GM12864 (cell line): ENCODE measurements around the gene PCDHGA7.
"Not testable (repeated sequence)": the region's sequence is repeated elsewhere in the genome, so short reads cannot be mapped to it uniquely, and the experiment has no call there.

Experiments used
- DNase-seq: peaks from one replicate; pipeline ENCODE4 v3.0.0-alpha.2; 2011; ENCODE audit warnings: low read depth
- H3K4me3 ChIP-seq: 2 replicates; pipeline ENCODE4 v1.5.1; 2011; ENCODE audit warnings: mild to moderate bottlenecking, low read depth, low read length, control low read depth
- TF ChIP-seq, protein P1 (sequence below): IDR thresholded peaks from 2 replicates; pipeline ENCODE4 v1.5.1; 2011; ENCODE audit warnings: low read depth, mild to moderate bottlenecking, moderate library complexity, low read length, control low read depth, inconsistent platforms; ENCODE audit errors: missing control alignments

The PCDHGA7 gene

DNA sequence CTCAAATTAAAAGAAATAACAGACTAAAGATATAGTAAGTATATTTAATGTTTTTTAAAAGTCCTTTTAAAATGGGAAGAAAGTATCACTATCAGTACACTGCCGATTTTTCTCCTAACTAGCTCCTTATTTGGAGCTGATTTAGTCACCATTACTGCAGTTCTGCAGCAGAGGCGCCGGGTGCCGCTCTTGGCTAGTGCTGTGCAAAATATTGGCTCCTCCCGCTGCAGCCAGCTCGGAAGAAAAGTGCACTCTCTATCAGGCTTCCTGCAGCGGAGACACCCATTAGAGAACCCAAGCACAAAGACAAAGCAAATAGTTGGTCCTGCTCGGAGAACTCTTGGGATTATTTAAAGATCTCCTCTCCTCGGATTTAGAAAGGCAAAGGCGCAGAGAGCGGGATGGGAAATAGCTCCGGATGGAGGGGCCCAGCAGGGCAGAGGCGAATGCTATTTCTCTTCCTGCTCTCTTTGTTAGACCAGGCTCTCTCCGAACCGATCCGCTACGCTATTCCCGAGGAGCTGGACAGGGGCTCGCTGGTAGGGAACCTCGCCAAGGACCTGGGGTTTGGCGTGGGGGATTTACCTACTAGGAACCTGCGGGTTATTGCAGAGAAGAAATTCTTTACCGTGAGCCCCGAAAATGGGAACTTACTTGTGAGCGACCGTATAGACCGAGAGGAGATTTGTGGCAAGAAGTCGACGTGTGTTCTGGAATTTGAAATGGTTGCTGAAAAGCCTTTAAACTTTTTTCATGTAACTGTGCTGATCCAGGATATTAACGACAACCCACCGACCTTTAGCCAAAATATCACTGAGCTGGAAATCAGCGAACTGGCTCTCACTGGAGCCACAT, 12.3 kb upstream of the PCDHGA7 start, which contains the start of gene PCDHGB3:
PCDHGB3 (plus strand) TSS at position 249 of the 855 bp plus-strand sequence; CDS start at position 402, 153 bp downstream.
- H3K4me3 ChIP-seq, result peak within 1 kb of the TSS; percentile 58
- DNase-seq, result peak; percentile 60
- TF ChIP-seq, protein P1, sequence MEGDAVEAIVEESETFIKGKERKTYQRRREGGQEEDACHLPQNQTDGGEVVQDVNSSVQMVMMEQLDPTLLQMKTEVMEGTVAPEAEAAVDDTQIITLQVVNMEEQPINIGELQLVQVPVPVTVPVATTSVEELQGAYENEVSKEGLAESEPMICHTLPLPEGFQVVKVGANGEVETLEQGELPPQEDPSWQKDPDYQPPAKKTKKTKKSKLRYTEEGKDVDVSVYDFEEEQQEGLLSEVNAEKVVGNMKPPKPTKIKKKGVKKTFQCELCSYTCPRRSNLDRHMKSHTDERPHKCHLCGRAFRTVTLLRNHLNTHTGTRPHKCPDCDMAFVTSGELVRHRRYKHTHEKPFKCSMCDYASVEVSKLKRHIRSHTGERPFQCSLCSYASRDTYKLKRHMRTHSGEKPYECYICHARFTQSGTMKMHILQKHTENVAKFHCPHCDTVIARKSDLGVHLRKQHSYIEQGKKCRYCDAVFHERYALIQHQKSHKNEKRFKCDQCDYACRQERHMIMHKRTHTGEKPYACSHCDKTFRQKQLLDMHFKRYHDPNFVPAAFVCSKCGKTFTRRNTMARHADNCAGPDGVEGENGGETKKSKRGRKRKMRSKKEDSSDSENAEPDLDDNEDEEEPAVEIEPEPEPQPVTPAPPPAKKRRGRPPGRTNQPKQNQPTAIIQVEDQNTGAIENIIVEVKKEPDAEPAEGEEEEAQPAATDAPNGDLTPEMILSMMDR, result peak; percentile 72

DNA sequence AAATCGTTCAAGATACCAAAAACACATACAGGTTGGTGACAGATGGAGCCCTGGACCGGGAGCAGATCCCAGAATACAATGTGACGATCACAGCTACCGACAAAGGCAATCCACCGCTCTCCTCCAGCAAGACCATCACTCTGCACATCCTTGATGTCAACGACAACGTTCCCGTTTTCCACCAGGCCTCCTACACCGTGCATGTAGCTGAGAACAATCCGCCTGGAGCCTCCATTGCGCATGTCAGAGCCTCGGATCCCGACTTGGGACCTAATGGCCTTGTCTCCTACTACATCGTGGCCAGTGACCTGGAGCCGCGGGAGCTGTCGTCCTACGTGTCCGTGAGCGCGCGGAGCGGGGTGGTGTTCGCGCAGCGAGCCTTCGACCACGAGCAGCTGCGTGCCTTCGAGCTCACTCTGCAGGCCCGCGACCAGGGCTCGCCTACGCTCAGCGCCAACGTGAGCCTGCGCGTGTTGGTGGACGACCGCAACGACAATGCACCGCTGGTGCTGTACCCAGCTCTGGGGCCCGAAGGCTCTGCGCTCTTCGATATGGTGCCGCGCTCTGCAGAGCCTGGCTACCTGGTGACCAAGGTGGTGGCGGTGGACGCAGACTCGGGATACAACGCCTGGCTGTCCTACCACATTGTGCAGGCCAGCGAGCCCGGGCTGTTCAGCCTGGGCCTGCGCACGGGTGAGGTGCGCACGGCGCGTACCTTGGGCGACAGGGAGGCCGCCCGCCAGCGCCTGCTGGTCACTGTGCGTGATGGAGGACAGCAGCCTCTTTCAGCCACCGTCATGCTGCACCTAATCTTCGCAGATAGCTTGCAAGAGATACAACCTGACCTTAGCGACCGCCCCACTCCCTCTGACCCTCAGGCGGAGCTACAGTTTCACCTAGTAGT, 10.7 kb upstream of the PCDHGA7 start:
- TF ChIP-seq, protein P1, result no peak
- H3K4me3 ChIP-seq, result no peak overlapping the region
- DNase-seq, result no peak

DNA sequence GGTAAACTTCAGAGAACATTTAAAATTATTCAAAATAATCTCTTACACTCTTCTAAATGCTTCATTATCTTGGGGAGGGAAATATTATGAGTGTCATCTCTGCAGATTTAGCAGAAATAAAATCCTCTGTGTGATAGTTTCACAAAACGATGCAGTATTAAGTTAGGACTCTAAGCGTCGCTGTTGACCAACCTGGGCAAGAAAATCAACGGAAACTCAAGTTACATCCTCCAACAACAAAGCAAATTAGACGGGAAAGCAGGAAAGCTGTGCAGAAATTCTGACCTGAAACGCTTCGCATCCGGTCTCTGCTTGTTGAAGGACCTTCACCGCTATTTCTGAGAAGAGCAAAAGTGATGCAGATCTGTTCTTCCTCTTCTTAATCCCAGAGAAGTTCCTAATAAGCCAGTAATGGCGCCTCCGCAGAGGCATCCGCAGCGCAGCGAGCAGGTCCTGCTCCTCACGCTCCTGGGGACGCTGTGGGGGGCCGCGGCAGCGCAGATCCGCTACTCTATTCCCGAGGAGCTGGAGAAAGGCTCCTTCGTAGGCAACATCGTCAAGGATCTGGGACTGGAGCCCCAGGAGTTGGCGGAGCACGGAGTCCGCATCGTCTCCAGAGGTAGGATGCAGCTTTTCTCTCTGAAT, 8.7 kb upstream of the PCDHGA7 start, which contains the start of gene PCDHGA6:
PCDHGA6 (plus strand) TSS at position 219 of the 645 bp plus-strand sequence; CDS start at position 412, 193 bp downstream.
- no peak within 1 kb of the TSS for H3K4me3 ChIP-seq
- TF ChIP-seq, protein P1, result peak; percentile 23
- no peak for DNase-seq

DNA sequence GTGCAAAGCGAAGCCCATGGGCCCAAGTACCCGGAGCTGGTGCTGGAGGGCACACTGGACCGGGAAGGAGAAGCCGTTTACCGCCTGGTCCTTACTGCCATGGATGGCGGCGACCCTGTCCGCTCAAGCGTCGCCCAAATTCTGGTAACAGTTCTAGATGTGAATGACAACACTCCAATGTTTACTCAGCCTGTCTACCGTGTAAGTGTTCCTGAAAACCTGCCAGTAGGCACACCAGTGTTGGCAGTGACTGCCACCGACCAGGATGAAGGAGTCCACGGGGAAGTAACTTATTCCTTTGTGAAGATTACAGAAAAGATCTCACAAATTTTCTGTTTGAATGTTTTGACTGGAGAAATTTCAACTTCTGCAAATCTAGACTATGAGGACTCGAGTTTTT, 7.9 kb upstream of the PCDHGA7 start:
- no peak for DNase-seq
- TF ChIP-seq, protein P1, result no peak
- no peak overlapping the region for H3K4me3 ChIP-seq

DNA sequence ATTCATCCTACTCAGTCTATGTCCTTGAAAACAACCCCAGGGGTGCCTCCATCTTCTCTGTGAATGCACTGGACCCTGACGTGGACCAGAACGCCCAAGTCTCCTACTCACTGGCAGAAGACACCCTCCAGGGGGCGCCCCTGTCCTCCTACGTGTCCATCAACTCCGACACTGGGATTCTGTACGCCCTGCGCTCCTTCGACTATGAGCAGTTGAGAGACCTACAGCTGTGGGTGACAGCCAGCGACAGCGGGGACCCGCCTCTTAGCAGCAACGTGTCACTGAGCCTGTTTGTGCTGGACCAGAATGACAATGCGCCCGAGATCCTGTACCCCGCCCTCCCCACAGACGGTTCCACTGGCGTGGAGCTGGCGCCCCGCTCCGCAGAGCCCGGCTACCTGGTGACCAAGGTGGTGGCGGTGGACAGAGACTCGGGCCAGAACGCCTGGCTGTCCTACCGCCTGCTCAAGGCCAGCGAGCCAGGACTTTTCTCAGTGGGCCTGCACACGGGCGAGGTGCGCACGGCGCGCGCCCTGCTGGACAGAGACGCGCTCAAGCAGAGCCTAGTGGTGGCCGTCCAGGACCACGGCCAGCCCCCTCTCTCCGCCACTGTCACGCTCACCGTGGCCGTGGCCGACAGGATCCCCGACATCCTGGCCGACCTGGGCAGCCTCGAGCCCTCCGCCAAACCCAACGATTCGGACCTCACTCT, 6.9 kb upstream of the PCDHGA7 start:
- DNase-seq, H3K4me3 ChIP-seq: not testable (repeated sequence)
- TF ChIP-seq, protein P1, result peak; percentile 11

DNA sequence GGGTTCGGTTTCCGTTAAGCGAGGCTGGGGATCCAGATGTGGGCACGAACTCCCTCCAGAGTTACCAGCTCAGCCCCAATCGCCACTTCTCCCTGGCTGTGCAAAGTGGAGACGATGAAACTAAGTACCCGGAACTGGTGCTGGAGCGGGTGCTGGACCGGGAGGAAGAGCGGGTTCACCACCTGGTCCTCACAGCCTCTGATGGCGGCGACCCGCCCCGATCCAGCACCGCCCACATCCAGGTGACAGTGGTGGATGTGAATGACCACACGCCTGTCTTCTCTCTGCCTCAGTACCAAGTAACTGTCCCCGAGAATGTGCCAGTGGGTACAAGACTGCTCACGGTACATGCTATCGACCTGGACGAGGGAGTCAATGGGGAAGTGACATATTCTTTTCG, 803 bp downstream of the PCDHGA7 start:
- TF ChIP-seq, protein P1, result no peak
- DNase-seq, result no peak
- no peak overlapping the region for H3K4me3 ChIP-seq
